GM10248 (cell line): ENCODE results near the gene NUDT4.

ENCODE experiments used
- CTCF ChIA-PET: fragments of 300-600 bp; sonication (Branson Sonifier 250); formaldehyde crosslinking; extraction: SDS; loops from one replicate; lab custom pipeline; 2021; ENCODE audit warnings: antibody characterized with exemption; lab: Yijun Ruan, JAX
- POLR2A ChIA-PET: fragments of 350-650 bp; sonication (Branson Sonifier 250); formaldehyde crosslinking; extraction: SDS; loops from one replicate; lab custom pipeline; 2020; ENCODE audit warnings: antibody characterized with exemption; lab: Yijun Ruan, JAX
- DNase-seq: peaks from one replicate; pipeline ENCODE4 v3.0.0; 2012; ENCODE audit errors: extremely low spot score
- CTCF ChIP-seq: IDR thresholded peaks from 2 replicates; pipeline ENCODE4 v1.5.1; 2012; ENCODE audit warnings: mild to moderate bottlenecking, low read depth; ENCODE audit errors: extremely low read depth, missing control alignments, control extremely low read depth

NUDT4 gene

GRCh38 chr12:93339695-93340094, 38.0 kb upstream of the NUDT4 start:
- ChIA-PET POLR2A (no interaction called here), CTCF (no interaction called here)
- no peak for TF ChIP-seq CTCF
- DNase-seq: no peak

GRCh38 chr12:93341409-93342049, 36.2 kb upstream of the NUDT4 start:
- TF ChIP-seq CTCF: no peak
- ChIA-PET POLR2A (no interaction called here), CTCF (interaction anchor here (1.0 to 1.6 kb wide), 3 partner anchors 18 to 32 kb away, joined by 3 to 4 read pairs (median 3); no protein-coding TSS in a partner anchor)
- DNase-seq: no peak

GRCh38 chr12:93347054-93347785, 30.5 kb upstream of the NUDT4 start:
- CTCF ChIA-PET: no interaction called here

GRCh38 chr12:93348575-93349435, 28.9 kb upstream of the NUDT4 start:
- ChIA-PET POLR2A (interaction anchor here (0.7 kb wide), 1 partner anchor 419 kb away, joined by 3 read pairs; no protein-coding TSS in a partner anchor), CTCF (interaction anchor here (1.7 kb wide), 1 partner anchor 28 kb away, joined by 7 read pairs; no protein-coding TSS in a partner anchor)
- no peak for DNase-seq
- no peak for TF ChIP-seq CTCF

More at GRCh38 chr12:93347054-93347785, 30.5 kb upstream of the NUDT4 start:
- POLR2A ChIA-PET: no interaction called here
- no peak for TF ChIP-seq CTCF
- no peak for DNase-seq

- no peak for TF ChIP-seq CTCF
- no peak for DNase-seq
- ChIA-PET POLR2A (no interaction called here), CTCF (no interaction called here)
These were observed 26.0 kb upstream of the NUDT4 start for GRCh38 chr12:93351726-93352125.

GRCh38 chr12:93352321-93352720, 25.4 kb upstream of the NUDT4 start:
- no peak for DNase-seq
- TF ChIP-seq CTCF: no peak
- ChIA-PET CTCF (no interaction called here), POLR2A (no interaction called here)
